Medulla oblongata (tissue), 1 donor: Measurements from ENCODE around the gene RPL5.
"Not testable (repeated sequence)": the region's sequence is repeated elsewhere in the genome, so short reads cannot be mapped to it uniquely, and the experiment has no call there.

Experiments used
- DNase-seq: peaks from one replicate; pipeline ENCODE4 v3.0.0-alpha.2; 2015; ENCODE audit errors: extremely low spot score

The RPL5 gene

GRCh38 chr1:92831762-92832536 lies at the start of gene RPL5:
Gene RPL5, plus strand, starts transcription at chr1:92832040. Its CDS starts 75 bp downstream, at chr1:92832115.
- peak; percentile 99 for DNase-seq

- DNase-seq = not testable (repeated sequence)
Measured at GRCh38 chr1:92783550-92783949, 48.3 kb upstream of the RPL5 start.

GRCh38 chr1:92784021-92784638 lies 47.7 kb upstream of the RPL5 start:
- DNase-seq = peak; percentile 55

- DNase-seq = peak; percentile 95
Measured at GRCh38 chr1:92784639-92785500, 47.0 kb upstream of the RPL5 start, which contains the start of gene EVI5. Gene EVI5, minus strand, starts transcription at chr1:92785108. Its CDS starts 48,562 bp downstream, at chr1:92736546.

- DNase-seq = no peak
Measured at GRCh38 chr1:92786111-92786901, 45.5 kb upstream of the RPL5 start.

GRCh38 chr1:92790081-92790480 lies 41.8 kb upstream of the RPL5 start:
- DNase-seq = no peak

GRCh38 chr1:92790867-92791266 lies 41.0 kb upstream of the RPL5 start:
- DNase-seq = no peak

GRCh38 chr1:92791487-92792066 lies 40.3 kb upstream of the RPL5 start:
- no peak for DNase-seq

GRCh38 chr1:92792340-92792782 lies 39.5 kb upstream of the RPL5 start:
- no peak for DNase-seq

GRCh38 chr1:92795166-92795565 lies 36.7 kb upstream of the RPL5 start:
- no peak for DNase-seq

- DNase-seq = no peak
Measured at GRCh38 chr1:92797297-92797696, 34.5 kb upstream of the RPL5 start.

GRCh38 chr1:92797961-92798360 lies 33.9 kb upstream of the RPL5 start:
- no peak for DNase-seq

GRCh38 chr1:92803140-92803887 lies 28.5 kb upstream of the RPL5 start:
- no peak for DNase-seq

GRCh38 chr1:92804721-92805201 lies 27.1 kb upstream of the RPL5 start:
- peak; percentile 69 for DNase-seq

- no peak for DNase-seq
Measured at GRCh38 chr1:92805216-92805615, 26.6 kb upstream of the RPL5 start.

- no peak for DNase-seq
Measured at GRCh38 chr1:92808381-92808780, 23.5 kb upstream of the RPL5 start.

GRCh38 chr1:92816732-92817131 lies 15.1 kb upstream of the RPL5 start:
- no peak for DNase-seq

GRCh38 chr1:92817137-92817697 lies 14.6 kb upstream of the RPL5 start:
- no peak for DNase-seq

GRCh38 chr1:92817986-92818764 lies 13.7 kb upstream of the RPL5 start:
- DNase-seq = peak; percentile 31
